SK-N-SH treated with all-trans-retinoic acid at 6 μM for 48 hours (cell line): ENCODE measurements around the gene CD200R1L.

Source experiments
- ATAC-seq: fragments of 200-7000 bp; cut with Tn5 transposase; 3 replicates; pipeline ENCODE4 v1.9.1; 2020; ENCODE audit warnings: mild to moderate bottlenecking, moderate library complexity
- ARNTL ChIP-seq: fragments of 450-650 bp; formaldehyde crosslinking; IDR thresholded peaks from 2 replicates; pipeline ENCODE4 v1.5.0; 2020; ENCODE audit warnings: low read depth, mild to moderate bottlenecking, moderate library complexity, borderline replicate concordance
- BACH2 ChIP-seq: fragments of 250-450 bp; sonication (Bioruptor Pico); IDR thresholded peaks from 2 replicates; pipeline ENCODE4 v1.9.0; 2021; ENCODE audit warnings: mild to moderate bottlenecking, borderline replicate concordance
- CSDC2 ChIP-seq: fragments of 250-450 bp; sonication (Bioruptor Pico); IDR thresholded peaks from 2 replicates; pipeline ENCODE4 v1.5.0; 2020; ENCODE audit warnings: mild to moderate bottlenecking, moderate library complexity
- ESRRG ChIP-seq: fragments of 250-450 bp; sonication (Bioruptor Pico); IDR thresholded peaks from 2 replicates; pipeline ENCODE4 v1.6.1; 2021; ENCODE audit warnings: mild to moderate bottlenecking
- ISL1 ChIP-seq: fragments of 250-450 bp; sonication (Bioruptor Pico); IDR thresholded peaks from 2 replicates; pipeline ENCODE4 v2.1.2; 2022; ENCODE audit warnings: mild to moderate bottlenecking, moderate library complexity
- OSR1 ChIP-seq: fragments of 250-450 bp; sonication (Bioruptor Pico); IDR thresholded peaks from 2 replicates; pipeline ENCODE4 v1.8.0; 2022; ENCODE audit warnings: moderate library complexity, mild to moderate bottlenecking, inconsistent platforms
- PPARA ChIP-seq: fragments of 250-450 bp; sonication (Bioruptor Pico); IDR thresholded peaks from 2 replicates; pipeline ENCODE4 v1.5.0; 2020; ENCODE audit warnings: mild to moderate bottlenecking, borderline replicate concordance
- RARB ChIP-seq: fragments of 250-450 bp; sonication (Bioruptor Pico); IDR thresholded peaks from 2 replicates; pipeline ENCODE4 v1.8.0; 2021; ENCODE audit warnings: mild to moderate bottlenecking, moderate library complexity
- SNAI2 ChIP-seq: fragments of 250-450 bp; sonication (Bioruptor Pico); IDR thresholded peaks from 2 replicates; pipeline ENCODE4 v1.5.0; 2020; ENCODE audit warnings: mild to moderate bottlenecking, moderate library complexity
- TCF4 ChIP-seq: fragments of 250-450 bp; sonication (Bioruptor Pico); IDR thresholded peaks from 2 replicates; pipeline ENCODE4 v1.8.0; 2021; ENCODE audit warnings: mild to moderate bottlenecking, moderate library complexity, borderline replicate concordance
- TOX ChIP-seq: fragments of 250-450 bp; sonication (Bioruptor Pico); IDR thresholded peaks from 2 replicates; pipeline ENCODE4 v1.8.0; 2021; ENCODE audit warnings: mild to moderate bottlenecking, moderate library complexity, borderline replicate concordance
- ZC3H10 ChIP-seq: fragments of 250-450 bp; sonication (Bioruptor Pico); IDR thresholded peaks from 2 replicates; pipeline ENCODE4 v1.5.1; 2021; ENCODE audit warnings: mild to moderate bottlenecking, moderate library complexity
- ZFP3 ChIP-seq: fragments of 250-450 bp; sonication (Bioruptor Pico); IDR thresholded peaks from 2 replicates; pipeline ENCODE4 v1.5.0; 2020; ENCODE audit warnings: mild to moderate bottlenecking, moderate library complexity
- ZNF565 ChIP-seq: fragments of 450-650 bp; formaldehyde crosslinking; conservative IDR thresholded peaks from 2 replicates; pipeline ENCODE4 v1.5.0; 2020; ENCODE audit warnings: low read depth, mild to moderate bottlenecking, moderate library complexity
- ZNF70 ChIP-seq: fragments of 450-650 bp; formaldehyde crosslinking; IDR thresholded peaks from 2 replicates; pipeline ENCODE4 v1.5.0; 2020; ENCODE audit warnings: mild to moderate bottlenecking, moderate library complexity
- ZNF8 ChIP-seq: fragments of 450-650 bp; formaldehyde crosslinking; IDR thresholded peaks from 2 replicates; pipeline ENCODE4 v1.5.0; 2020; ENCODE audit warnings: mild to moderate bottlenecking, moderate library complexity
- TF ChIP-seq, protein P1 (sequence below): fragments of 250-450 bp; sonication (Bioruptor Pico); IDR thresholded peaks from 2 replicates; pipeline ENCODE4 v1.5.0; 2020; ENCODE audit warnings: mild to moderate bottlenecking, moderate library complexity
- TF ChIP-seq, protein P2 (sequence below): fragments of 250-450 bp; sonication (Bioruptor Pico); IDR thresholded peaks from 2 replicates; pipeline ENCODE4 v1.8.0; 2020; ENCODE audit warnings: mild to moderate bottlenecking, moderate library complexity, borderline replicate concordance

CD200R1L gene

GRCh38 chr3:112779011-112779410 is 67.7 kb downstream of the CD200R1L start:
- TF ChIP-seq TOX (CRISPR knock-in tag) (no peak), ZNF70 (no peak)
- TF ChIP-seq, protein P1, sequence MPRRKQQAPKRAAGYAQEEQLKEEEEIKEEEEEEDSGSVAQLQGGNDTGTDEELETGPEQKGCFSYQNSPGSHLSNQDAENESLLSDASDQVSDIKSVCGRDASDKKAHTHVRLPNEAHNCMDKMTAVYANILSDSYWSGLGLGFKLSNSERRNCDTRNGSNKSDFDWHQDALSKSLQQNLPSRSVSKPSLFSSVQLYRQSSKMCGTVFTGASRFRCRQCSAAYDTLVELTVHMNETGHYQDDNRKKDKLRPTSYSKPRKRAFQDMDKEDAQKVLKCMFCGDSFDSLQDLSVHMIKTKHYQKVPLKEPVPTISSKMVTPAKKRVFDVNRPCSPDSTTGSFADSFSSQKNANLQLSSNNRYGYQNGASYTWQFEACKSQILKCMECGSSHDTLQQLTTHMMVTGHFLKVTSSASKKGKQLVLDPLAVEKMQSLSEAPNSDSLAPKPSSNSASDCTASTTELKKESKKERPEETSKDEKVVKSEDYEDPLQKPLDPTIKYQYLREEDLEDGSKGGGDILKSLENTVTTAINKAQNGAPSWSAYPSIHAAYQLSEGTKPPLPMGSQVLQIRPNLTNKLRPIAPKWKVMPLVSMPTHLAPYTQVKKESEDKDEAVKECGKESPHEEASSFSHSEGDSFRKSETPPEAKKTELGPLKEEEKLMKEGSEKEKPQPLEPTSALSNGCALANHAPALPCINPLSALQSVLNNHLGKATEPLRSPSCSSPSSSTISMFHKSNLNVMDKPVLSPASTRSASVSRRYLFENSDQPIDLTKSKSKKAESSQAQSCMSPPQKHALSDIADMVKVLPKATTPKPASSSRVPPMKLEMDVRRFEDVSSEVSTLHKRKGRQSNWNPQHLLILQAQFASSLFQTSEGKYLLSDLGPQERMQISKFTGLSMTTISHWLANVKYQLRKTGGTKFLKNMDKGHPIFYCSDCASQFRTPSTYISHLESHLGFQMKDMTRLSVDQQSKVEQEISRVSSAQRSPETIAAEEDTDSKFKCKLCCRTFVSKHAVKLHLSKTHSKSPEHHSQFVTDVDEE (CRISPR knock-in tag), result no peak
- TF ChIP-seq, protein P2, sequence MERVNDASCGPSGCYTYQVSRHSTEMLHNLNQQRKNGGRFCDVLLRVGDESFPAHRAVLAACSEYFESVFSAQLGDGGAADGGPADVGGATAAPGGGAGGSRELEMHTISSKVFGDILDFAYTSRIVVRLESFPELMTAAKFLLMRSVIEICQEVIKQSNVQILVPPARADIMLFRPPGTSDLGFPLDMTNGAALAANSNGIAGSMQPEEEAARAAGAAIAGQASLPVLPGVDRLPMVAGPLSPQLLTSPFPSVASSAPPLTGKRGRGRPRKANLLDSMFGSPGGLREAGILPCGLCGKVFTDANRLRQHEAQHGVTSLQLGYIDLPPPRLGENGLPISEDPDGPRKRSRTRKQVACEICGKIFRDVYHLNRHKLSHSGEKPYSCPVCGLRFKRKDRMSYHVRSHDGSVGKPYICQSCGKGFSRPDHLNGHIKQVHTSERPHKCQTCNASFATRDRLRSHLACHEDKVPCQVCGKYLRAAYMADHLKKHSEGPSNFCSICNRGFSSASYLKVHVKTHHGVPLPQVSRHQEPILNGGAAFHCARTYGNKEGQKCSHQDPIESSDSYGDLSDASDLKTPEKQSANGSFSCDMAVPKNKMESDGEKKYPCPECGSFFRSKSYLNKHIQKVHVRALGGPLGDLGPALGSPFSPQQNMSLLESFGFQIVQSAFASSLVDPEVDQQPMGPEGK (CRISPR knock-in tag), result no peak
- peak; percentile 16; the same call in 2 of the 3 replicates for ATAC-seq

GRCh38 chr3:112778353-112778948 is 68.2 kb downstream of the CD200R1L start:
- TF ChIP-seq ISL1 (CRISPR knock-in tag), result peak; percentile 88
- TF ChIP-seq, protein P2 (CRISPR knock-in tag), result 0 out of 2 replicates have a peak, but pooled peaks have one; percentile 6
- no peak for TF ChIP-seq ZNF70
- peak; percentile 85 for ATAC-seq

DNA sequence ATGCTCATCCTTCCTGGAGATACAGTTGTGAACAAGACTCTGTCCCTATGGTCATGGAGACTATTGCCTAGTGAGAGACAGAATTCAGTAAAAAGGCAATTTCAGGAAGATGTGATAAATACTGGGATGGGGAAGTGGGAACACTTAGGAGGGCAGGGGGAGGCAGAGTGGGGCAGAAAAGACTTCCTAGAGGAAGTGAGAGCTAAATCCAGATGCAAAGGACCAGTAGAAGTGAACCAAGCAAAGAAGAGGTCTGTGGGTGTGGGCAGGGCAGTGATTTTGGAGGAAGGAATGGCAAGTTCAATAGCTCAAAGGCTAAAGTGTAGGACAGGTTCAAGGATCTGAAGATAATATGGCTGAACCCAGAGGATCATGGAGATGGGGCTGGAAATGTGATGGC is 68.9 kb downstream of the CD200R1L start:
- ATAC-seq, result no peak
- TF ChIP-seq ISL1 (CRISPR knock-in tag) (no peak), SNAI2 (no peak)
- TF ChIP-seq, all 23 proteins: peak for 0

DNA sequence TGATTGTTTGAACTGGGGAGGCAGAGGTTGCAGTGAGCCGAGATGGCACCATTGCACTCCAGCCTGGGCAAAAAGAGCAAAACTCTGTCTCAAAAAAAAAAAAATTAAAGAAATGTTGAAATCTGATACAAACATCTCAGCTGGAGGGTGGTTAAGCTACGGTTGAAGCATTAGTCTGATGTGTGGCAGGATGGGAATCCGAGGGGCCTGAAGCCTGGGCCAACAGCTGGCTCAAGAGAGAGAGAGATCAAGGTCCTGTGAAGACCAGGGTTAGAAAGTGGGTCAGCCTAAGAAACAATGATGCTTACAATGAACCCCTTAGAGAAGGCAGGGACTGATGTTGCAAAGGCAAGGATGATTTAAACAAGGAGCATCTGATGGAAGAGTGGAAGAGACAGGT is 69.8 kb downstream of the CD200R1L start:
- TF ChIP-seq BACH2 (CRISPR knock-in tag) (no peak), CSDC2 (CRISPR knock-in tag) (no peak), ZC3H10 (CRISPR knock-in tag) (no peak)
- ATAC-seq, result no peak

DNA sequence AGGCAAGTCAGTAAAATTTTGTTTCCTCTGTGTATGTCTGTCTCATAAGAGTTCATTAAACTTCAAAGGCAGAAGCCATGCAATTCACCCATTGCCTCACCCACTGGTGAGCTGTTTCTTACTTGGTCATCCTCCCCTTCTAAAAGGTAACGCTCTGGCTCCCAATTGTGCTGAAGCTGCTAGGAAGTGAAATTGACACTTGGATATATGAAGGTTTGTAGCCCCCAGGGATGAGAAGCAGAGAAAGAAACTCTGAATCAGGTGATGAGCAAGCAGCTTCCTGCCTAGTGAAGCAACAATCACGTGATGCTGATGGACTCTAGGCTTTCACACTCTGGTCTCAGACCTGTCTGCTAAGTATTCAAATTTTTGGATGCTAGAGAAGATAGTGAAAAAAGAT is 70.7 kb downstream of the CD200R1L start:
- ATAC-seq, result no peak
- TF ChIP-seq ZNF8, result no peak
- no peak for TF ChIP-seq ISL1 (CRISPR knock-in tag)
- TF ChIP-seq TCF4 (CRISPR knock-in tag), result no peak
- no peak for TF ChIP-seq BACH2 (CRISPR knock-in tag)
- no peak for TF ChIP-seq ARNTL
- TF ChIP-seq OSR1 (CRISPR knock-in tag), result no peak
- TF ChIP-seq ESRRG (CRISPR knock-in tag), result no peak
- TF ChIP-seq ZNF70, result no peak
- TF ChIP-seq ZFP3 (CRISPR knock-in tag), result no peak
- no peak for TF ChIP-seq PPARA (CRISPR knock-in tag)
- no peak for TF ChIP-seq ZNF565 (CRISPR knock-in tag)
- TF ChIP-seq SNAI2, result no peak

DNA sequence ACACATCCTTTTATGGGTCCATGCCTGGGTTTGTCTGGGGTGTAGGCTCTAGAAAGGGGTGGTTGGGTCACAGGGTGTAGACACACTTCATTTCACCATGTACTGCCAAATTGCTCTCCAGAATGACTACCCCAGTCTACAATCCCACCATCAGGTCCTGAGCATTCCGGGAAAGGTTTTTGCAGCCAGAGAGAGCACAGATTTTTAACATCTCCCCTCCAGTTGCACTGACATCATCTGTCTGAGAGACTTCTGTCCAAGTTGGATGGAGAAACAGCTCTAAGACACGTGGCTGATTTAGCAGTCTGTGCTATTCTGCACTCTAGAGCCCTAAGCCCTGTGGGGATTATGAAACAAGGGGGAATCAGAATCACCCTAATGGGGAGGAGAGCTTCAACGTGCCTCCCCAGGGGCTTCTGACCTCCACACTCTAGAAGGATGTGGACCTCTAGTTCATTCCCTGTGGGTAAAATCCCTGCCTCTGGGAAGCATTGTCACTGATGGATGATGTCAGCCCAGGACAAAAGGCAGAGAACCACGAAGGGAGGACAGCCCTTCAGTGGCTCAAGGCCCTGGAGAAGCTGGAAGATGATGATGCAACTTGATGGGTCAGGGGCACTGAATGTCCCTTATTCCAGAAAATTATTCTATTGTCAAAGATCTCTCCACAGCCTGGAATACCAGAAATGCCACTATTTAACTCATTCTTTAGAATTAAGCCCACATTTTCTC is 71.5 kb downstream of the CD200R1L start:
- TF ChIP-seq TOX (CRISPR knock-in tag) (no peak), ZNF70 (no peak), ARNTL (no peak), RARB (CRISPR knock-in tag) (no peak)
- ATAC-seq, result no peak
